Small intestine (tissue), 7 donors: ENCODE data around the gene GRHL1. TPM values are rescaled to one million over a fixed set of nuclear protein-coding genes. Genes with fewer than 3 reads are reported as not detected.

Experiments
- DNase-seq, 2 donors: peaks; one replicate each; pipeline versions ENCODE4 v3.0.0 to v3.0.0-alpha.2; 2013
- FAIRE-seq: peaks from 2 replicates; lab custom pipeline; 2012; peaks lifted over from hg19 to GRCh38; lab: Jason Lieb, UNC
- H3K27ac ChIP-seq, 3 donors: one replicate each; pipeline ENCODE4 v1.5.1; 2013; ENCODE audit warnings: low read length in 2 of 3, mild to moderate bottlenecking in 2 of 3, control low read depth in 1 of 3, inconsistent platforms in 1 of 3, low read depth in 1 of 3, moderate library complexity in 1 of 3
- H3K27me3 ChIP-seq, 3 donors: one replicate each; pipeline ENCODE4 v1.6.1; 2013; ENCODE audit warnings: low read length in 3 of 3, inconsistent platforms in 1 of 3; ENCODE audit not compliant: control insufficient read depth in 3 of 3, insufficient read depth in 3 of 3
- H3K36me3 ChIP-seq, 3 donors: one replicate each; pipeline ENCODE4 v1.6.1; 2013; ENCODE audit warnings: low read length in 3 of 3, inconsistent platforms in 1 of 3, low read depth in 1 of 3, mild to moderate bottlenecking in 1 of 3, moderate library complexity in 1 of 3; ENCODE audit not compliant: control insufficient read depth in 3 of 3, insufficient read depth in 2 of 3
- H3K4me1 ChIP-seq, 3 donors: one replicate each; pipeline ENCODE4 v1.6.1; 2013; ENCODE audit warnings: low read length in 2 of 3, inconsistent platforms in 1 of 3, low read depth in 1 of 3, mild to moderate bottlenecking in 1 of 3, moderate library complexity in 1 of 3; ENCODE audit not compliant: control insufficient read depth in 3 of 3, insufficient read depth in 2 of 3
- H3K4me3 ChIP-seq, 3 donors: one replicate each; pipeline ENCODE4 v1.5.1; 2013; ENCODE audit warnings: low read length in 3 of 3, control low read depth in 1 of 3, inconsistent platforms in 1 of 3, low read depth in 1 of 3, mild to moderate bottlenecking in 1 of 3, moderate library complexity in 1 of 3
- H3K9me3 ChIP-seq, 2 donors: one replicate each; pipeline ENCODE4 v1.6.1; 2013; ENCODE audit warnings: low read depth in 1 of 2, low read length in 1 of 2; ENCODE audit not compliant: control insufficient read depth in 2 of 2, insufficient read depth in 1 of 2
- WGBS, 3 donors: extraction: QIAGEN DNeasy Blood & Tissue Kit; methylation state at CpG; one replicate each; pipeline ENCODE4 v1.1.7; 2013; 5-methylcytosine and 5-hydroxymethylcytosine counted together
- polyA plus RNA-seq, 4 donors: library from polyadenylated mRNA; stranded (reverse) in 3 of 4; unstranded in 1 of 4; fragments of 200-250 nt in 3 of 4; fragments of 120-200 nt in 1 of 4; gene quantifications; one replicate each; pipeline versions ENCODE4 v1.2.1 to v1.2.3, GENCODE V29; 2013
- donor health status: healthy with polysubstance abuse.
- donor health status: control.
- donor health status: control.
- donor health status: Bipolar disorder and iron deficiency.
- donor health status: healthy.

GRHL1 gene
- polyA plus RNA-seq, 4 donors: 0.45 to 2.3 (median 0.64) TPM

- H3K27ac ChIP-seq: peak overlapping the region in 1 of 3 donors; percentile 24
- no peak for FAIRE-seq
These were observed 39.2 kb downstream of the GRHL1 start for GRCh38 chr2:9990736-9991135.

GRCh38 chr2:9991221-9991620, 39.7 kb downstream of the GRHL1 start:
- Histone ChIP-seq H3K9me3 (no peaks in the 10 kb centered on the region), H3K27me3 (no peaks in the 10 kb centered on the region), H3K36me3 (peaks cover 0 to 22% (median 0%) of the 10 kb centered on the region in 3 donors), H3K27ac (peak overlapping the region in 1 of 3 donors; percentile 24), H3K4me1 (peaks cover 2 to 5% (median 2%) of the 10 kb centered on the region in 3 donors), H3K4me3 (no peak overlapping the region)
- 20 to 59% (median 39%) methylated on average over 1 of the region's 1 CpG for WGBS, 3 donors
- FAIRE-seq: no peak
- DNase-seq: peak; percentile 73 to 75

More at GRCh38 chr2:9990736-9991135, 39.2 kb downstream of the GRHL1 start:
- DNase-seq: no peak
- no peaks in the 10 kb centered on the region for H3K9me3 ChIP-seq
- H3K4me1 ChIP-seq: peaks cover 2 to 5% (median 2%) of the 10 kb centered on the region in 3 donors
- WGBS, 3 donors: 73 to 89% (median 80%) methylated on average over 6 of the region's 6 CpGs
- H3K27me3 ChIP-seq: no peaks in the 10 kb centered on the region
- H3K4me3 ChIP-seq: no peak overlapping the region
- H3K36me3 ChIP-seq: peaks cover 0 to 22% (median 0%) of the 10 kb centered on the region in 3 donors

DNA sequence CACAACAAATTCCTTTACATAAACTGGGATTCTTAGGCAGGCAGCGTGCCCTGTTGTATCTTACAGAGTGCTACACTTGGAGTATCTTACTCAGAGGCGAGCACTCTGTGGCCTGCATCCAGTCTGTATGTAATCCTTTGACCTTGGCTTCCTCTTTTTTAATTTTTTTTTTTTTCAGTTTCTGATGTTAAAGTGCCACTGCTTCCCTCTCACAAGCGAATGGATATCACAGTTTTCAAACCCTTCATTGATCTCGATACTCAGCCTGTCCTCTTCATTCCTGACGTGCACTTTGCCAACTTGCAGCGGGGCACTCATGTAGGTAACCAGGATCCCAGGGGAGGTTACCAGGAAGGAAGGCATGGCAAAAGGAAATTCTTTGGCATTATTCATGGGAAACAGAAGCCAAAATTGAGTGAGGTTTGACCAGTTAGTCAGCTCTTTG, 40.4 kb downstream of the GRHL1 start:
- DNase-seq (no peak), FAIRE-seq (no peak)
- Histone ChIP-seq H3K36me3 (peaks cover 0 to 18% (median 0%) of the 10 kb centered on the region in 3 donors), H3K27me3 (no peaks in the 10 kb centered on the region), H3K9me3 (no peaks in the 10 kb centered on the region), H3K4me1 (peaks cover 2 to 5% (median 2%) of the 10 kb centered on the region in 3 donors), H3K4me3 (no peak overlapping the region), H3K27ac (peak overlapping the region in 1 of 3 donors; percentile 10)
- WGBS, 3 donors: 74 to 90% (median 86%) methylated on average over 6 of the region's 6 CpGs

GRCh38 chr2:9992427-9993187, 41.1 kb downstream of the GRHL1 start:
- Histone ChIP-seq H3K36me3 (peaks cover 0 to 15% (median 0%) of the 10 kb centered on the region in 3 donors), H3K27ac (no peak overlapping the region), H3K4me3 (no peak overlapping the region), H3K9me3 (no peaks in the 10 kb centered on the region), H3K4me1 (peaks cover 2 to 5% (median 2%) of the 10 kb centered on the region in 3 donors), H3K27me3 (no peaks in the 10 kb centered on the region)
- FAIRE-seq (no peak), DNase-seq (no peak)
- 82 to 94% (median 92%) methylated on average over 9 of the region's 9 CpGs for WGBS, 3 donors

DNA sequence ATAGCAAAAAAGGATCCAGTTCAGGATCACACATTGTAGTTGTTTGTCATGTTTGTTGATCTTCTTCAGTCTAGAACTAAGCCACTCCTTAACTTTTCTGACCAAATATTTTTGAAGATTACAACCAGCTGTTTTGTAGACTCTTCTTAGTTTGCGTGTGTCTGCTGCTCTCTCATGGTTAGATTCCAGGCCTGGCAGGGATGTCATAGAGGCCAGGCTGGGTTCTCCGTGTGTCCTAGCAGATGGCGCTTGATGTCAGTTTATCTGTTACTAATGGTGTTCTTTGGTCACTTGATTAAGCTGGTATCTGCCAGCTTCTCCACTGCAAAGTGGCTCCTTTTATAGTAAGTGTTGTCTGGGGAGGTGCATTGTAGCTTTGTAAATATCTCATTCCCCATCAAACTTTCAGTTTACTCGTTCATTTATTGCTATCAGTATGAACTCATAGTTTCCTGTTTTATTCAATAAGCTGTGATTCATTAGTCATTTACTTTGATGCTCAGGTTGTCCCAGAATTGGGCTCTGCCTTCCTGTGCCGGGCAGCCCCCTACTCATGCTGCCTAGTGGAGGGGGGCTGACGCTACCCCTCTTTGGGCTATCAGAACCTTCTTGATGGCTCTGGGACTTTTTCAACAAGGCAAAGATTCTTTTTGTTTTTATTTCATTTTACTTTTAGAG, 42.1 kb downstream of the GRHL1 start:
- DNase-seq: no peak
- Histone ChIP-seq H3K4me3 (no peak overlapping the region), H3K4me1 (peaks cover 2 to 5% (median 2%) of the 10 kb centered on the region in 3 donors), H3K27ac (no peak overlapping the region), H3K9me3 (no peaks in the 10 kb centered on the region), H3K27me3 (no peaks in the 10 kb centered on the region), H3K36me3 (peaks cover 0 to 17% (median 0%) of the 10 kb centered on the region in 3 donors)
- no peak for FAIRE-seq
- WGBS, 3 donors: 63 to 74% (median 67%) methylated on average over 6 of the region's 6 CpGs

DNA sequence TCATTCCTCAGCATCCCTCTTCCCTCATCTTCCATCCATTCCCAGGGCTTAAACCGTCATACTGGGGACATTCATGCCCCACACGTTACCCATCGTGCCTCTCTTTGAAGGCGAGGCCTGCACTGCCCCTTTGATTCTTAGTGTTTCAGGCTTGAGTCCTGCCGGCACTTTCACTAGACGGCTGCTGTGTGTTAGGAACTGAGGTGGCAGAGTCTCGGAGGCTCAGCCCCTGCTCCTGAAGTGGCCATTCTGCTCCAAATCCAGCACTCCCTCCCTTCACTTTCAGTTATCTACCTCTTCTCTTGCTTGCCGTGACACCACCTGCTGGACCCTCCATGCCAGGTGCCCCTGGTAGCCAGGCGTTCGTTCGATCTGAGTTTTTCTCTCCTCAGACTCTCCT, 43.0 kb downstream of the GRHL1 start:
- 96 to 99% (median 98%) methylated on average over 11 of the region's 11 CpGs for WGBS, 3 donors
- Histone ChIP-seq H3K27ac (no peak overlapping the region), H3K4me1 (peaks cover 2 to 5% (median 2%) of the 10 kb centered on the region in 3 donors), H3K27me3 (no peaks in the 10 kb centered on the region), H3K36me3 (peaks cover 0 to 24% (median 0%) of the 10 kb centered on the region in 3 donors), H3K4me3 (no peak overlapping the region), H3K9me3 (no peaks in the 10 kb centered on the region)
- FAIRE-seq (no peak), DNase-seq (no peak)

DNA sequence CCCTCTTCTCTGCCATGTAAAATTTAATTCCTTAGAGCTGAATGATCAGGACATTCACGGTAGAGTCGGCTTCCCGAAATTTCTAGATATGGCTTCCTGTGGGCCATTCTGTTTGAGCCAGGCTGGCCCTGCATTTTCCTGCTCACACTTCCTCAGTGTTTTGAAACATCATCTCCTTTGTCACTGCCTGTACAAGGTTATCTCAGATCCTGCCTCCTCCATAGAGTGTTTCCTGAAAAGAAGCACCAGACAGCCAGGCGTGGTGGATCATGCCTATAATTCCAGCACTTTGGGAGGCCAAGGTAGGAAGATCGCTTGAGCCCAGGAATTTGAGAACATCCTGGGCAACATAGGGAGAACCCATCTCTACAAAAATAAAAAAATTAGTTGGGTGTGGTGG, 43.6 kb downstream of the GRHL1 start:
- WGBS, 3 donors: 92 to 94% (median 93%) methylated on average over 5 of the region's 5 CpGs
- DNase-seq (no peak), FAIRE-seq (no peak)

DNA sequence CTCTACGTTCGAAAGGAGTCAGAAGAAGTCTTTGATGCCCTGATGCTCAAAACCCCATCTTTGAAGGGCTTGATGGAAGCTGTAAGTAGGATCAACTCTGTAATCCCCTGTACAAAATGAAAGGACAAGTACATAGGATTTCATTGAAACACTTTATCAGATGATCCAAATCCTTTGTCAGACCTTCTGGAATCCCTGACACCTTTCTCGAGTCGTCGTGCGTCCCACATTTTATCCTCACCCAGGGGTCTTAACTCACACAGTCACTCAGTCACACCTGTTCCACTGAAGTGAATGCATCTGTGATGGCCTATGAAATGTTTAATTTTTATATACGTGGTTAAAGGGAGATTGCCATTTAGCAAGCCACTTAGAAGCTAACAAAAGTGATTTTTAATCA, 44.8 kb downstream of the GRHL1 start:
- H3K9me3 ChIP-seq: no peaks in the 10 kb centered on the region
- H3K27me3 ChIP-seq: no peaks in the 10 kb centered on the region
- no peak overlapping the region for H3K27ac ChIP-seq
- DNase-seq (no peak), FAIRE-seq (no peak)
- peaks cover 0 to 2% (median 0%) of the 10 kb centered on the region in 3 donors for H3K4me1 ChIP-seq
- H3K36me3 ChIP-seq: peaks cover 0 to 28% (median 0%) of the 10 kb centered on the region in 3 donors
- H3K4me3 ChIP-seq: no peak overlapping the region
- 88 to 96% (median 92%) methylated on average over 7 of the region's 7 CpGs for WGBS, 3 donors

More for the DNA sequence above, 43.6 kb downstream of the GRHL1 start:
- Histone ChIP-seq H3K27me3 (no peaks in the 10 kb centered on the region), H3K4me3 (no peak overlapping the region), H3K9me3 (no peaks in the 10 kb centered on the region), H3K27ac (no peak overlapping the region), H3K4me1 (peaks cover 2 to 5% (median 2%) of the 10 kb centered on the region in 3 donors), H3K36me3 (peaks cover 0 to 24% (median 0%) of the 10 kb centered on the region in 3 donors)
